Heart right ventricle (tissue), 16 donors: ENCODE measurements around the gene ZFHX2. TPM values are rescaled to one million over a fixed set of nuclear protein-coding genes. Genes with fewer than 3 reads are reported as not detected.

Experiments used
- ATAC-seq, 8 donors: fragments of 200-7000 bp; cut with Tn5 transposase; one replicate each; pipeline ENCODE4 v1.9.1; 2020; ENCODE audit warnings: mild to moderate bottlenecking in 8 of 8, moderate library complexity in 8 of 8, moderate number of reproducible peaks in 1 of 8
- DNase-seq, 2 donors: peaks; one replicate each; pipeline ENCODE4 v3.0.0-alpha.2; 2020
- H3K27ac ChIP-seq, 10 donors: fragments of 200-600 bp; sonication (generic) in 2 of 10; one replicate each; pipeline versions ENCODE4 v1.5.0 to v1.8.0; 2020 to 2022; ENCODE audit warnings: mild to moderate bottlenecking in 3 of 10
- H3K27me3 ChIP-seq, 7 donors: fragments of 200-600 bp; one replicate each; pipeline ENCODE4 v1.8.0; 2021 to 2022; ENCODE audit warnings: mild to moderate bottlenecking in 2 of 7
- H3K36me3 ChIP-seq, 9 donors: fragments of 200-600 bp; sonication (generic) in 1 of 9; one replicate each; pipeline versions ENCODE4 v1.5.0 to v1.8.0; 2020 to 2022; ENCODE audit warnings: mild to moderate bottlenecking in 2 of 9
- H3K4me1 ChIP-seq, 9 donors: fragments of 200-600 bp; sonication (generic) in 1 of 9; one replicate each; pipeline versions ENCODE4 v1.5.0 to v1.8.0; 2020 to 2022; ENCODE audit warnings: mild to moderate bottlenecking in 4 of 9
- H3K4me3 ChIP-seq, 10 donors: fragments of 200-600 bp; sonication (generic) in 2 of 10; one replicate each; pipeline versions ENCODE4 v1.5.0 to v1.8.0; 2020 to 2022; ENCODE audit warnings: mild to moderate bottlenecking in 7 of 10, moderate library complexity in 2 of 10
- H3K9me3 ChIP-seq, 11 donors: fragments of 200-600 bp in 10 of 11; sonication (generic) in 2 of 11; one replicate each; pipeline versions ENCODE4 v1.5.0 to v1.8.0; 2013 to 2022; ENCODE audit warnings: mild to moderate bottlenecking in 2 of 11, control low read depth in 1 of 11, moderate library complexity in 1 of 11
- CTCF ChIP-seq, 9 donors: fragments of 200-600 bp; sonication (generic) in 2 of 9; IDR thresholded peaks; one replicate each; pipeline versions ENCODE4 v1.5.0 to v1.8.0; 2021 to 2022; ENCODE audit warnings: antibody characterized with exemption in 9 of 9, mild to moderate bottlenecking in 5 of 9, moderate library complexity in 1 of 9
- WGBS, 2 donors: extraction: QIAGEN DNeasy Blood & Tissue Kit; methylation state at CpG; one replicate each; pipeline ENCODE4 v1.1.7; 2013; ENCODE audit warnings: inconsistent platforms in 1 of 2; 5-methylcytosine and 5-hydroxymethylcytosine counted together
- intact Hi-C, 10 donors: fragments of 100-400 bp; cut with DNase I; formaldehyde crosslinking; loops; one replicate each; pipeline versions ENCODE4 v1.11.1 to v1.14.2; 2022
- polyA plus RNA-seq, 2 donors: library from polyadenylated mRNA; stranded (reverse); fragments of 200-250 nt; gene quantifications; one replicate each; pipeline ENCODE4 v1.2.3, GENCODE V29; 2013
- total RNA-seq, 10 donors: library from RNA; stranded (reverse); fragmentation: NEBNext Ultra II Directional in 3 of 10; extraction: Animal tissue kit (Norgen Biotek cat#: 25700) in 3 of 10; gene quantifications; one replicate each; pipeline versions ENCODE4 v1.2.1 to v1.2.4, GENCODE V29; 2021 to 2023
- donor health status: Arrhythmogenic right ventricular cardiomyopathy.
- donor health status: ischemic (EF 13 %, LVEDD 7.1; RV severe dilation, severe dysfunction).
- donor health status: healthy with polysubstance abuse.
- donor health status: DM: no; HTN: yes; CAD: no.
- donor health status: DM: no; HTN: no; CAD: no.
- donor health status: ischemic (EF 25% LVEDD 6.9; RV normal size, moderate dysfunction).
- donor health status: ischemic (EF 25% LVEDD 5.7; RV mildly dilated, moderate dysfunction).
- donor health status: healthy.
- donor health status: DM: yes; HTN: yes; CAD: no.
- donor health status: Ischemic cardiomyopathy.
- donor health status: ischemic (EF 35%, LVEDD 5.7; RV mildly dilated, moderate dysfunction).
- donor health status: nonischemic (EF 11% LVEDD 7.7; RV severe dilation, severe dysfunction).
- donor health status: DM: yes; HTN: yes; CAD: no.
- donor health status: PGD.
- donor health status: ischemic (EF 29% LVEDD 5.4; RV normal size, mild dysfunction).
- donor health status: nonischemic (EF 23%, LVEDD 6.1; RV moderate dilation, normal function).

The ZFHX2 gene
- total and polyA plus RNA-seq, 12 donors: 0.25 to 1.9 (median 0.97) TPM

GRCh38 chr14:23536494-23536893, 15.1 kb downstream of the ZFHX2 start:
- intact Hi-C loops: loop anchor here in 2 of 10 donors (10.0 kb wide), 1 partner anchor 52 kb away; no protein-coding TSS in a partner anchor
- H3K27ac ChIP-seq: no peak overlapping the region
- no peak for ATAC-seq
- no peak overlapping the region for H3K4me3 ChIP-seq
- H3K27me3 ChIP-seq: no peaks in the 10 kb centered on the region
- no peak for DNase-seq
- H3K36me3 ChIP-seq: no peaks in the 10 kb centered on the region
- no peaks in the 10 kb centered on the region for H3K9me3 ChIP-seq
- TF ChIP-seq CTCF (IDR thresholded peaks at IDR 0.05): no peak
- H3K4me1 ChIP-seq: peaks cover 0 to 9% (median 0%) of the 10 kb centered on the region in 9 donors
- 87% methylated on average over 2 of the region's 2 CpGs for WGBS, 2 donors

- no peak overlapping the region for H3K27ac ChIP-seq
- DNase-seq (no peak), ATAC-seq (no peak)
- no peak for TF ChIP-seq CTCF (IDR thresholded peaks at IDR 0.05)
- no peaks in the 10 kb centered on the region for H3K9me3 ChIP-seq
- WGBS, 2 donors: 74% methylated on average over 4 of the region's 4 CpGs
- H3K4me1 ChIP-seq: peaks cover 0 to 9% (median 0%) of the 10 kb centered on the region in 9 donors
- intact Hi-C loops: loop anchor here in 2 of 10 donors (10.0 kb wide), 1 partner anchor 51 kb away; no protein-coding TSS in a partner anchor
- H3K4me3 ChIP-seq: no peak overlapping the region
- no peaks in the 10 kb centered on the region for H3K27me3 ChIP-seq
- no peaks in the 10 kb centered on the region for H3K36me3 ChIP-seq
These were observed 15.6 kb downstream of the ZFHX2 start for GRCh38 chr14:23535943-23536342.

- intact Hi-C loops: loop anchor here in 2 of 10 donors (10.0 kb wide), 1 partner anchor 49 kb away; no protein-coding TSS in a partner anchor
- no peaks in the 10 kb centered on the region for H3K9me3 ChIP-seq
- 95% methylated on average over 16 of the region's 16 CpGs for WGBS, 2 donors
- TF ChIP-seq CTCF (IDR thresholded peaks at IDR 0.05): no peak
- no peak for ATAC-seq
- DNase-seq: no peak
- no peak overlapping the region for H3K4me3 ChIP-seq
- no peak overlapping the region for H3K27ac ChIP-seq
- no peaks in the 10 kb centered on the region for H3K36me3 ChIP-seq
- H3K27me3 ChIP-seq: no peaks in the 10 kb centered on the region
- H3K4me1 ChIP-seq: peaks cover 0 to 8% (median 2%) of the 10 kb centered on the region in 9 donors
These were observed 17.7 kb downstream of the ZFHX2 start for GRCh38 chr14:23533652-23534435.

- no peak overlapping the region for H3K27ac ChIP-seq
- TF ChIP-seq CTCF (IDR thresholded peaks at IDR 0.05): no peak
- no peaks in the 10 kb centered on the region for H3K27me3 ChIP-seq
- intact Hi-C loops: loop anchor here in 2 of 10 donors (10.0 kb wide), 1 partner anchor 48 kb away; no protein-coding TSS in a partner anchor
- H3K36me3 ChIP-seq: no peaks in the 10 kb centered on the region
- no peak overlapping the region for H3K4me3 ChIP-seq
- ATAC-seq (no peak), DNase-seq (no peak)
- peaks cover 0 to 8% (median 0%) of the 10 kb centered on the region in 9 donors for H3K4me1 ChIP-seq
- no peaks in the 10 kb centered on the region for H3K9me3 ChIP-seq
- WGBS, 2 donors: 97% methylated on average over 7 of the region's 7 CpGs
These were observed 18.9 kb downstream of the ZFHX2 start for GRCh38 chr14:23532658-23533057.
